ENCODE data around the gene IGLL5.
"Not testable (repeated sequence)": the region's sequence is repeated elsewhere in the genome, so short reads cannot be mapped to it uniquely, and the experiment has no call there.

Gene IGLL5

GRCh38 chr22:22903355-22903777 is 15.8 kb downstream of the IGLL5 start:
- no peak for DNase-seq (ENCODE audit: low read depth)
- no peak for TF ChIP-seq CTCF (IDR thresholded peaks at IDR 0.05; ENCODE audit: control insufficient read depth, insufficient read depth, low read depth, low read length, missing control alignments)
- no peak overlapping the region for H3K4me3 ChIP-seq (ENCODE audit: control insufficient read depth, low read depth, low read length)

GRCh38 chr22:22903781-22904192 is 16.2 kb downstream of the IGLL5 start:
- DNase-seq (ENCODE audit: low read depth); H3K4me3 ChIP-seq (ENCODE audit: control insufficient read depth, low read depth, low read length): not testable (repeated sequence)

- H3K4me3 ChIP-seq (ENCODE audit: control insufficient read depth, low read depth, low read length); DNase-seq (ENCODE audit: low read depth): not testable (repeated sequence)
Measured at GRCh38 chr22:22904736-22905135, 17.1 kb downstream of the IGLL5 start.

GRCh38 chr22:22906391-22906790 is 18.8 kb downstream of the IGLL5 start:
- DNase-seq (ENCODE audit: low read depth); H3K4me3 ChIP-seq (ENCODE audit: control insufficient read depth, low read depth, low read length): not testable (repeated sequence)

GRCh38 chr22:22906907-22907550 is 19.4 kb downstream of the IGLL5 start:
- no peak for DNase-seq (ENCODE audit: low read depth)
- no peak overlapping the region for H3K4me3 ChIP-seq (ENCODE audit: control insufficient read depth, low read depth, low read length)
- TF ChIP-seq CTCF (IDR thresholded peaks at IDR 0.05; ENCODE audit: control insufficient read depth, insufficient read depth, low read depth, low read length, missing control alignments): no peak

- DNase-seq (ENCODE audit: low read depth): no peak
- no peak for TF ChIP-seq CTCF (IDR thresholded peaks at IDR 0.05; ENCODE audit: control insufficient read depth, insufficient read depth, low read depth, low read length, missing control alignments)
- no peak overlapping the region for H3K4me3 ChIP-seq (ENCODE audit: control insufficient read depth, low read depth, low read length)
Measured at GRCh38 chr22:22907551-22908494, 20.2 kb downstream of the IGLL5 start.

GRCh38 chr22:22908495-22908861 is 20.9 kb downstream of the IGLL5 start:
- H3K4me3 ChIP-seq (ENCODE audit: control insufficient read depth, low read depth, low read length): no peak overlapping the region
- TF ChIP-seq CTCF (IDR thresholded peaks at IDR 0.05; ENCODE audit: control insufficient read depth, insufficient read depth, low read depth, low read length, missing control alignments): no peak
- no peak for DNase-seq (ENCODE audit: low read depth)

- no peak for TF ChIP-seq CTCF (IDR thresholded peaks at IDR 0.05; ENCODE audit: control insufficient read depth, insufficient read depth, low read depth, low read length, missing control alignments)
- H3K4me3 ChIP-seq (ENCODE audit: control insufficient read depth, low read depth, low read length): no peak overlapping the region
- no peak for DNase-seq (ENCODE audit: low read depth)
Measured at GRCh38 chr22:22908941-22909604, 21.5 kb downstream of the IGLL5 start.

Data from AG09309 (cell line).